Natural killer cell (primary cell): ENCODE data around the gene ZNF331. TPM values are rescaled to one million over a fixed set of nuclear protein-coding genes. Genes with fewer than 3 reads are reported as not detected.
A peak's percentile ranks its signal among the peaks of the same experiment; 100 is the strongest.

ENCODE experiments used
- ATAC-seq, 3 donors: fragments of 150-1000 bp in 2 of 3; fragments of 200-7000 bp in 1 of 3; cut with Tn5 transposase; 1 replicate in 1 of 3; 2 replicates in 2 of 3; pipeline ENCODE4 v1.10.0; 2021; ENCODE audit warnings: mild to moderate bottlenecking in 2 of 3, moderate library complexity in 2 of 3
- DNase-seq, 2 donors: peaks; one replicate each; pipeline versions ENCODE4 v3.0.0 to v3.0.0-alpha.2; 2013 to 2021; ENCODE audit warnings: mixed read lengths in 1 of 2
- H3K27ac ChIP-seq: one replicate; pipeline ENCODE4 v1.5.1; 2013; ENCODE audit warnings: mild to moderate bottlenecking, low read length
- H3K27me3 ChIP-seq: one replicate; pipeline ENCODE4 v1.6.1; 2013; ENCODE audit warnings: low read length; ENCODE audit not compliant: control insufficient read depth, insufficient read depth
- H3K36me3 ChIP-seq: one replicate; pipeline ENCODE4 v1.6.1; 2013; ENCODE audit warnings: low read length; ENCODE audit not compliant: control insufficient read depth, insufficient read depth
- H3K4me1 ChIP-seq: one replicate; pipeline ENCODE4 v1.6.1; 2013; ENCODE audit warnings: low read length; ENCODE audit not compliant: control insufficient read depth, insufficient read depth
- H3K4me3 ChIP-seq: one replicate; pipeline ENCODE4 v1.5.1; 2013; ENCODE audit warnings: low read length
- H3K9me3 ChIP-seq: one replicate; pipeline ENCODE4 v1.6.1; 2013; ENCODE audit warnings: low read length; ENCODE audit not compliant: control insufficient read depth, insufficient read depth
- H3K27ac Mint-ChIP-seq, 2 donors: one replicate each; pipeline ENCODE4 v1.8.0; 2022; ENCODE audit warnings: mild to moderate bottlenecking in 2 of 2, mixed read lengths in 2 of 2, moderate library complexity in 1 of 2
- H3K27me3 Mint-ChIP-seq, 2 donors: one replicate each; pipeline ENCODE4 v1.8.0; 2022; ENCODE audit warnings: low read depth in 2 of 2, mixed read lengths in 2 of 2
- H3K36me3 Mint-ChIP-seq: one replicate; pipeline ENCODE4 v1.8.0; 2022; ENCODE audit warnings: mixed read lengths
- H3K4me1 Mint-ChIP-seq, 2 donors: one replicate each; pipeline ENCODE4 v1.8.0; 2022; ENCODE audit warnings: mixed read lengths in 2 of 2
- H3K4me3 Mint-ChIP-seq: one replicate; pipeline ENCODE4 v1.8.0; 2022; ENCODE audit warnings: mild to moderate bottlenecking, moderate library complexity, mixed read lengths
- H3K9me3 Mint-ChIP-seq, 2 donors: one replicate each; pipeline ENCODE4 v1.8.0; 2022; ENCODE audit warnings: mixed read lengths in 2 of 2
- WGBS: methylation state at CpG from one replicate; pipeline ENCODE4 v1.1.7; 2013; ENCODE audit warnings: missing lambda C conversion rate; ENCODE audit not compliant: insufficient coverage; 5-methylcytosine and 5-hydroxymethylcytosine counted together
- intact Hi-C: fragments of 100-400 bp; cut with micrococcal nuclease; formaldehyde crosslinking; loops from one replicate; pipeline ENCODE4 v1.14.2; 2022
- total RNA-seq, 4 donors: library from RNA; stranded (reverse); fragments of 120-200 nt in 1 of 4; gene quantifications; one replicate each; pipeline versions ENCODE4 v1.2.3 to v1.2.4, GENCODE V29; 2013 to 2022
- TF ChIP-seq, protein P1 (sequence below): fragments of 200-600 bp; IDR thresholded peaks from one replicate; pipeline ENCODE4 v1.8.0; 2022; ENCODE audit warnings: antibody characterized with exemption

Gene ZNF331
- total RNA-seq, 3 donors from 2014 or later (not counting 1 experiment from before 2014, with no cell fraction given) = 153 to 245 (median 204) TPM

DNA sequence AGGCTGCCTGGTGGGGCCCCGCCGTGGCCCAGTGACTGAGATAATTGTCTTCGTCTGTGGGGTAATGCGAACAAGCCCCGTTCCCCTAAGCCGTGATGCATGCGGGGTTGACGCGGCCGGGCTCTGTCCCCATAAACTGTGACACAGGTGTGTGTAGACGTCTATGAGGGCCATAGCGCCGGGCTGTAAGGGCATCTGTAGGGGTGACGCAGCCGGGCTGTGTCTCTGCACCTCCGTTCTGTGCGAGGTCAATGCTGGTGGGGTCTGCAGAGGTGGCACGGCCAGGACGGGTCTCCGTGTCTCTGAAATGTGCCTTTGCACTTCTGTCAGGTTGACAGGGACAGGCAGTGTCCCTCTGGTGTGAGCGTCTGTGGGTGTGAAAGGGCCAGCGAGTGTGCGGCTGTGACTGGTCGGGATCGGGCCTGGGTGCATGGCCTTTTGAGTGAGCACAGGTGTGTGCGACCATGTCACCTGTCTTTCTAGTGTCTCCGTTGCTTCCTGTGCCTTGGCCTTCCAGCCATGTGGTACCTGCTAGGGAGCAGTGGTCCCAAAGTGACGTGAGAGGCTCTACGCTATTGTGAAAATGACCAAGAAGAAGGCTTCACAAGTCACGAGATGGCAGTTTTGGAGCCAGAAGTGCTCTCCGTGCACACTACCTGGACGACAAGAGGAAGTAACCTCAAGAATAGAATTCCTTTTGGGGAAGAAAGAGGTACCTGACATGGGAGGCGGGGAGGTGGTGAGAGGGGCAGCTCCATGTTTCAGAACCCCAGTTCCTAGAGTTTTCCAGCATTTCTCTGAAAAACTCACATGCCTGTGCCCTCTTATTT lies 16.4 kb upstream of the ZNF331 start:
- 24% methylated on average over 33 of the region's 33 CpGs for WGBS
- no peak for DNase-seq
- no peaks in the 10 kb centered on the region for H3K27me3 Mint-ChIP-seq
- TF ChIP-seq, protein P1, sequence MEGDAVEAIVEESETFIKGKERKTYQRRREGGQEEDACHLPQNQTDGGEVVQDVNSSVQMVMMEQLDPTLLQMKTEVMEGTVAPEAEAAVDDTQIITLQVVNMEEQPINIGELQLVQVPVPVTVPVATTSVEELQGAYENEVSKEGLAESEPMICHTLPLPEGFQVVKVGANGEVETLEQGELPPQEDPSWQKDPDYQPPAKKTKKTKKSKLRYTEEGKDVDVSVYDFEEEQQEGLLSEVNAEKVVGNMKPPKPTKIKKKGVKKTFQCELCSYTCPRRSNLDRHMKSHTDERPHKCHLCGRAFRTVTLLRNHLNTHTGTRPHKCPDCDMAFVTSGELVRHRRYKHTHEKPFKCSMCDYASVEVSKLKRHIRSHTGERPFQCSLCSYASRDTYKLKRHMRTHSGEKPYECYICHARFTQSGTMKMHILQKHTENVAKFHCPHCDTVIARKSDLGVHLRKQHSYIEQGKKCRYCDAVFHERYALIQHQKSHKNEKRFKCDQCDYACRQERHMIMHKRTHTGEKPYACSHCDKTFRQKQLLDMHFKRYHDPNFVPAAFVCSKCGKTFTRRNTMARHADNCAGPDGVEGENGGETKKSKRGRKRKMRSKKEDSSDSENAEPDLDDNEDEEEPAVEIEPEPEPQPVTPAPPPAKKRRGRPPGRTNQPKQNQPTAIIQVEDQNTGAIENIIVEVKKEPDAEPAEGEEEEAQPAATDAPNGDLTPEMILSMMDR = no peak
- peaks cover 6% of the 10 kb centered on the region for H3K9me3 ChIP-seq
- peak overlapping the region; percentile 93 to 99 for H3K27ac Mint-ChIP-seq
- H3K36me3 Mint-ChIP-seq = peaks cover 24% of the 10 kb centered on the region
- ATAC-seq = peak in 1 of 3 donors; percentile 4
- intact Hi-C loops = no loop called here
- H3K4me3 ChIP-seq = peak overlapping the region; percentile 82
- H3K36me3 ChIP-seq = no peaks in the 10 kb centered on the region
- H3K9me3 Mint-ChIP-seq = peaks cover 7 to 8% of the 10 kb centered on the region in 2 donors
- peak overlapping the region; percentile 100 for H3K4me3 Mint-ChIP-seq
- no peaks in the 10 kb centered on the region for H3K27me3 ChIP-seq
- peak overlapping the region; percentile 84 for H3K27ac ChIP-seq
- H3K4me1 Mint-ChIP-seq = peaks cover 11 to 13% of the 10 kb centered on the region in 2 donors
- peaks cover 17% of the 10 kb centered on the region for H3K4me1 ChIP-seq

DNA sequence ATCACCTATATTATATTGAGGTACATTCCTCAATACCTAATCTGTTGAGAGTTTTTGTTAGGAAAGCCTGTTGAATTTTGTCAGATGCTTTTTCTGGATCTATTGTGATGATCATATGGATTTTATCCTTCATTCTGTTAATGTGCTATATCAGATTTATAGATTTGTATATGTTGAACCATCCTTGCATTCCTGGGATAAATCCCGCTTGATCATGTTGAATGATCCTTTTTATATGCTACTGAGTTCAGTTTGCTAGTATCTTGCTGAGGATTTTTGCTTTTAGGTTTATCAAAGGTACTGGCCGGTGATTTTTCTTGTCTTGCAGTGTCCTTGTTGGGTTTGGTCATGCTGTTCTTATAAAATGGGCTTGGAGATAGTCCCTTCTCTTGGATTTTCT lies 12.0 kb upstream of the ZNF331 start:
- peaks cover 8 to 10% of the 10 kb centered on the region in 2 donors for H3K4me1 Mint-ChIP-seq
- Histone ChIP-seq H3K36me3 (no peaks in the 10 kb centered on the region), H3K27ac (no peak overlapping the region), H3K4me1 (peaks cover 10% of the 10 kb centered on the region), H3K27me3 (no peaks in the 10 kb centered on the region), H3K9me3 (no peaks in the 10 kb centered on the region), H3K4me3 (no peak overlapping the region)
- DNase-seq (no peak), ATAC-seq (no peak)
- TF ChIP-seq, protein P1 = no peak
- H3K36me3 Mint-ChIP-seq = peaks cover 24% of the 10 kb centered on the region
- H3K27ac Mint-ChIP-seq = no peak overlapping the region
- H3K27me3 Mint-ChIP-seq = no peaks in the 10 kb centered on the region
- H3K9me3 Mint-ChIP-seq = peaks cover 6 to 8% of the 10 kb centered on the region in 2 donors
- H3K4me3 Mint-ChIP-seq = no peak overlapping the region
- intact Hi-C loops = no loop called here
- WGBS = 94% methylated on average over 2 of the region's 2 CpGs

- Histone ChIP-seq H3K36me3 (no peaks in the 10 kb centered on the region), H3K9me3 (no peaks in the 10 kb centered on the region), H3K27me3 (no peaks in the 10 kb centered on the region), H3K4me3 (no peak overlapping the region), H3K4me1 (no peaks in the 10 kb centered on the region), H3K27ac (no peak overlapping the region)
- intact Hi-C loops = no loop called here
- no peaks in the 10 kb centered on the region for H3K27me3 Mint-ChIP-seq
- H3K4me3 Mint-ChIP-seq = no peak overlapping the region
- no peak for ATAC-seq
- WGBS = 91% methylated on average over 8 of the region's 8 CpGs
- H3K4me1 Mint-ChIP-seq = no peaks in the 10 kb centered on the region
- TF ChIP-seq, protein P1 = no peak
- no peak for DNase-seq
- peaks cover 8% of the 10 kb centered on the region for H3K36me3 Mint-ChIP-seq
- no peak overlapping the region for H3K27ac Mint-ChIP-seq
- peaks cover 3 to 4% of the 10 kb centered on the region in 2 donors for H3K9me3 Mint-ChIP-seq
Measured at GRCh38 chr19:53530622-53531021, 7.3 kb upstream of the ZNF331 start.
